HTERT RPE-1 (cell line): ENCODE measurements around the gene ERICH6.

Source experiments
- in situ Hi-C: fragments of 300-500 bp; cut with MboI; formaldehyde crosslinking; loops from 4 replicates; pipeline ENCODE4 v1.14.3; 2020; ENCODE audit warnings: low sequenced_read_pairs

ERICH6 gene

GRCh38 chr3:150736903-150737832, 33.4 kb upstream of the ERICH6 start:
- in situ Hi-C loops = no loop called here

GRCh38 chr3:150736316-150736719, 32.6 kb upstream of the ERICH6 start:
- in situ Hi-C loops = no loop called here

GRCh38 chr3:150734795-150735119, 31.0 kb upstream of the ERICH6 start:
- in situ Hi-C loops = no loop called here

- in situ Hi-C loops = no loop called here
Measured at GRCh38 chr3:150733936-150734794, 30.4 kb upstream of the ERICH6 start.

GRCh38 chr3:150733373-150733935, 29.7 kb upstream of the ERICH6 start:
- in situ Hi-C loops = no loop called here

- in situ Hi-C loops = no loop called here
Measured at GRCh38 chr3:150729682-150730360, 26.1 kb upstream of the ERICH6 start.

GRCh38 chr3:150727653-150728502, 24.2 kb upstream of the ERICH6 start:
- in situ Hi-C loops = no loop called here

- in situ Hi-C loops = no loop called here
Measured at GRCh38 chr3:150725548-150725947, 21.8 kb upstream of the ERICH6 start.

- in situ Hi-C loops = no loop called here
Measured at GRCh38 chr3:150723946-150724345, 20.2 kb upstream of the ERICH6 start.

GRCh38 chr3:150722267-150722666, 18.5 kb upstream of the ERICH6 start:
- in situ Hi-C loops = no loop called here

- in situ Hi-C loops = no loop called here
Measured at GRCh38 chr3:150721285-150722130, 17.8 kb upstream of the ERICH6 start.

GRCh38 chr3:150720444-150720843, 16.7 kb upstream of the ERICH6 start:
- in situ Hi-C loops = no loop called here

- in situ Hi-C loops = no loop called here
Measured at GRCh38 chr3:150710097-150710496, 6.4 kb upstream of the ERICH6 start.

- in situ Hi-C loops = no loop called here
Measured at GRCh38 chr3:150703299-150703755, 393 bp downstream of the ERICH6 start.

GRCh38 chr3:150699068-150699639, 4.6 kb downstream of the ERICH6 start:
- in situ Hi-C loops = no loop called here

- in situ Hi-C loops = no loop called here
Measured at GRCh38 chr3:150697646-150698045, 6.1 kb downstream of the ERICH6 start.

- in situ Hi-C loops = no loop called here
Measured at GRCh38 chr3:150691414-150692040, 12.2 kb downstream of the ERICH6 start.

- in situ Hi-C loops = no loop called here
Measured at GRCh38 chr3:150687613-150688012, 16.1 kb downstream of the ERICH6 start.
